Stromal cell of bone marrow (primary cell): Measurements from ENCODE around the gene COMMD6.
A peak's percentile ranks its signal among the peaks of the same experiment; 100 is the strongest.

Experiments
- DNase-seq: peaks from one replicate; pipeline ENCODE4 v3.0.0-alpha.2; 2012; ENCODE audit warnings: low read depth

Gene COMMD6

GRCh38 chr13:75521956-75522355, 15.7 kb downstream of the COMMD6 start:
- DNase-seq, result no peak

GRCh38 chr13:75518439-75519088, 19.1 kb downstream of the COMMD6 start:
- no peak for DNase-seq

GRCh38 chr13:75514080-75514995, 23.3 kb downstream of the COMMD6 start:
- DNase-seq, result no peak

GRCh38 chr13:75513271-75513670, 24.4 kb downstream of the COMMD6 start:
- DNase-seq, result no peak

- DNase-seq, result no peak
These were observed 25.4 kb downstream of the COMMD6 start for GRCh38 chr13:75512253-75512652.

GRCh38 chr13:75511051-75511625, 26.5 kb downstream of the COMMD6 start:
- no peak for DNase-seq

GRCh38 chr13:75508002-75508548, 29.6 kb downstream of the COMMD6 start:
- DNase-seq, result no peak

GRCh38 chr13:75507027-75508001, 30.3 kb downstream of the COMMD6 start:
- DNase-seq, result no peak

- DNase-seq, result no peak
These were observed 31.6 kb downstream of the COMMD6 start for GRCh38 chr13:75506018-75506417.

- DNase-seq, result no peak
These were observed 32.3 kb downstream of the COMMD6 start for GRCh38 chr13:75505327-75505726.

- peak; percentile 18 for DNase-seq
These were observed 41.7 kb downstream of the COMMD6 start for GRCh38 chr13:75495938-75496337.

GRCh38 chr13:75494491-75494890, 43.1 kb downstream of the COMMD6 start:
- DNase-seq, result no peak

GRCh38 chr13:75493156-75493555, 44.5 kb downstream of the COMMD6 start:
- no peak for DNase-seq

- DNase-seq, result no peak
These were observed 45.3 kb downstream of the COMMD6 start for GRCh38 chr13:75492389-75492788.

- no peak for DNase-seq
These were observed 46.3 kb downstream of the COMMD6 start for GRCh38 chr13:75491376-75491775.

GRCh38 chr13:75489502-75490263, 48.0 kb downstream of the COMMD6 start:
- no peak for DNase-seq

GRCh38 chr13:75486146-75487062, 51.2 kb downstream of the COMMD6 start:
- no peak for DNase-seq

- no peak for DNase-seq
These were observed 52.2 kb downstream of the COMMD6 start for GRCh38 chr13:75485286-75486062.

GRCh38 chr13:75482820-75483079, 54.9 kb downstream of the COMMD6 start:
- DNase-seq, result no peak
